ENCODE measurements around the gene CYP2W1. TPM values are rescaled to one million over a fixed set of nuclear protein-coding genes. Genes with fewer than 3 reads are reported as not detected.

Gene CYP2W1
- total RNA-seq, 2 donors from 2014 or later = 3.1 to 4.0 TPM

- no peak for TF ChIP-seq POLR2AphosphoS5 (IDR thresholded peaks at IDR 0.05)
- TF ChIP-seq CTCF (IDR thresholded peaks at IDR 0.05) = no peak
- no peak for TF ChIP-seq POLR2A (IDR thresholded peaks at IDR 0.05)
- no peak for DNase-seq (ENCODE audit: low spot score)
- WGBS = 48% methylated on average over 5 of the region's 5 CpGs
- Histone ChIP-seq H3K4me1 (replicated peaks) (no peaks in the 10 kb centered on the region), H3K27me3 (replicated peaks; ENCODE audit: insufficient read depth) (no peaks in the 10 kb centered on the region), H3K9me3 (no peaks in the 10 kb centered on the region), H3K27ac (peak overlapping the region; percentile 71 to 74), H3K4me3 (no peak overlapping the region), H3K36me3 (no peaks in the 10 kb centered on the region)
- intact Hi-C loops (cut with DNase I) = no loop called here
These were observed 38.2 kb upstream of the CYP2W1 start for GRCh38 chr7:944744-945143.

GRCh38 chr7:945147-945555, 37.8 kb upstream of the CYP2W1 start:
- no peak for DNase-seq (ENCODE audit: low spot score)
- Histone ChIP-seq H3K36me3 (no peaks in the 10 kb centered on the region), H3K4me3 (no peak overlapping the region), H3K27me3 (replicated peaks; ENCODE audit: insufficient read depth) (no peaks in the 10 kb centered on the region), H3K4me1 (replicated peaks) (no peaks in the 10 kb centered on the region), H3K9me3 (no peaks in the 10 kb centered on the region), H3K27ac (peak overlapping the region; percentile 71 to 74)
- TF ChIP-seq POLR2AphosphoS5 (IDR thresholded peaks at IDR 0.05) (no peak), CTCF (IDR thresholded peaks at IDR 0.05) (no peak), POLR2A (IDR thresholded peaks at IDR 0.05) (no peak)
- 55% methylated on average over 12 of the region's 13 CpGs for WGBS
- intact Hi-C loops (cut with DNase I) = no loop called here

- intact Hi-C loops (cut with DNase I) = no loop called here
- 47% methylated on average over 30 of the region's 30 CpGs for WGBS
- Histone ChIP-seq H3K27me3 (replicated peaks; ENCODE audit: insufficient read depth) (no peaks in the 10 kb centered on the region), H3K9me3 (no peaks in the 10 kb centered on the region), H3K4me1 (replicated peaks) (no peaks in the 10 kb centered on the region), H3K36me3 (no peaks in the 10 kb centered on the region), H3K27ac (peak overlapping the region; percentile 71 to 74), H3K4me3 (no peak overlapping the region)
- TF ChIP-seq POLR2A (IDR thresholded peaks at IDR 0.05) (peak; percentile 61), CTCF (IDR thresholded peaks at IDR 0.05) (no peak), POLR2AphosphoS5 (IDR thresholded peaks at IDR 0.05) (peak; percentile 81)
- DNase-seq (ENCODE audit: low spot score) = peak; percentile 85
These were observed 37.3 kb upstream of the CYP2W1 start for GRCh38 chr7:945556-946255.

- intact Hi-C loops (cut with DNase I) = no loop called here
- Histone ChIP-seq H3K9me3 (no peaks in the 10 kb centered on the region), H3K4me3 (no peak overlapping the region), H3K27ac (peak overlapping the region; percentile 71 to 74), H3K4me1 (replicated peaks) (no peaks in the 10 kb centered on the region), H3K27me3 (replicated peaks; ENCODE audit: insufficient read depth) (no peaks in the 10 kb centered on the region), H3K36me3 (no peaks in the 10 kb centered on the region)
- no peak for DNase-seq (ENCODE audit: low spot score)
- WGBS = 78% methylated on average over 27 of the region's 29 CpGs
- TF ChIP-seq POLR2A (IDR thresholded peaks at IDR 0.05) (no peak), POLR2AphosphoS5 (IDR thresholded peaks at IDR 0.05) (no peak), CTCF (IDR thresholded peaks at IDR 0.05) (no peak)
These were observed 36.6 kb upstream of the CYP2W1 start for GRCh38 chr7:946256-946996.

All from prostate gland (tissue), 2 donors.